K562 treated with DMSO at 1 percent for 12 hours (cell line): ENCODE results near the gene ADH6. TPM values are rescaled to one million over a fixed set of nuclear protein-coding genes. Genes with fewer than 3 reads are reported as not detected.

ENCODE experiments used
- total RNA-seq: library from RNA; unstranded; fragments of 300-600 nt; gene quantifications from 2 replicates; pipeline ENCODE4 v1.2.3, GENCODE V29; 2022; ENCODE audit not compliant: insufficient read depth

ADH6 gene
- total RNA-seq, result not detected in 2 replicates

GRCh38 chr4:99219072-99219471, at the start of gene ADH6:
TSS of gene ADH6 (minus strand) at chr4:99219246. CDS start at chr4:99219152, 94 bp downstream.

Other genes with a start within 250 kb of the ADH6 start
- 20.0 and 46.2 TPM in 2 replicates for gene METAP1, start 223.5 kb downstream of the ADH6 start, total RNA-seq
- 93.9 and 110 TPM in 2 replicates for gene ADH5, start 130.5 kb downstream of the ADH6 start, total RNA-seq
- not detected in 2 replicates for gene ADH4, start 74.9 kb downstream of the ADH6 start, total RNA-seq
- not detected in 2 replicates for gene ADH1A, start 71.7 kb upstream of the ADH6 start, total RNA-seq
- not detected in 2 replicates for gene ADH1B, start 102.2 kb upstream of the ADH6 start, total RNA-seq
- not detected in 2 replicates for gene ADH1C, start 133.5 kb upstream of the ADH6 start, total RNA-seq
- not detected in 2 replicates for gene ADH7, start 216.1 kb upstream of the ADH6 start, total RNA-seq